K562 (cell line): ENCODE measurements around the gene CYTH4. TPM values are rescaled to one million over a fixed set of nuclear protein-coding genes. Genes with fewer than 3 reads are reported as not detected.

Experiments used
- ATAC-seq: fragments of 200-7000 bp; cut with Tn5 transposase; 3 replicates; pipeline ENCODE4 v1.9.1; 2020; ENCODE audit warnings: moderate library complexity
- BruUV-seq: library from RNA; stranded (reverse); fragments of 400-500 nt; replicated peaks from 2 replicates; lab custom pipeline; 2021; lab: Mats Ljungman, UMichigan
- CTCF ChIA-PET: fragments of 300-600 bp; formaldehyde crosslinking; extraction: SDS; loops from one replicate; lab custom pipeline; 2021; ENCODE audit warnings: low intra/inter-chr PET ratio; lab: Yijun Ruan, JAX
- POLR2A ChIA-PET: fragments of 300-600, 350-650 bp; sonication (Branson Sonifier 250); formaldehyde crosslinking; extraction: SDS; loops from one replicate; lab custom pipeline; 2021; ENCODE audit warnings: antibody characterized with exemption, inconsistent platforms; lab: Yijun Ruan, JAX
- DNase-seq, 4 experiments: peaks; one replicate each; pipeline versions ENCODE4 v3.0.0 to v3.0.0-alpha.2; 2011 to 2018; ENCODE audit warnings: low spot score in 3 of 4, mixed read lengths in 3 of 4; ENCODE audit errors: extremely low read depth in 1 of 4
- FAIRE-seq: peaks from 2 replicates; lab custom pipeline; 2011; peaks lifted over from hg19 to GRCh38; lab: Jason Lieb, UNC
- H2AFZ ChIP-seq: 2 replicates; pipeline ENCODE4 v1.6.0; 2011; ENCODE audit warnings: low read depth, low read length, control low read depth, inconsistent platforms
- H3K27ac ChIP-seq: fragments of 200-600 bp; 3 replicates; pipeline ENCODE4 v1.8.0; 2011; ENCODE audit warnings: low read depth, mild to moderate bottlenecking, control low read depth, inconsistent platforms, low read length, moderate library complexity, mixed read lengths; ENCODE audit errors: extremely low read depth
- H3K27me3 ChIP-seq, 2 experiments: fragments of 300-600 bp in 1 of 2; 2 replicates in 1 of 2; 3 replicates in 1 of 2; pipeline versions ENCODE4 v1.6.0 to v1.8.0; 2011; ENCODE audit warnings: inconsistent platforms in 2 of 2, low read length in 2 of 2, mild to moderate bottlenecking in 1 of 2, mixed read lengths in 1 of 2, moderate library complexity in 1 of 2; ENCODE audit not compliant: control insufficient read depth in 2 of 2, insufficient read depth in 2 of 2
- H3K36me3 ChIP-seq: fragments of 300-600 bp; 3 replicates; pipeline ENCODE4 v1.8.0; 2011; ENCODE audit warnings: mild to moderate bottlenecking, low read length, inconsistent platforms; ENCODE audit not compliant: control insufficient read depth, insufficient read depth
- H3K4me1 ChIP-seq, 2 experiments: fragments of 200-600 bp in 1 of 2; replicated peaks in 1 of 2; 2 replicates in 1 of 2; 3 replicates in 1 of 2; pipeline versions ENCODE4 v1.5.1 to v1.8.0; 2011; ENCODE audit warnings: inconsistent platforms in 2 of 2, low read length in 2 of 2, mild to moderate bottlenecking in 1 of 2, mixed read lengths in 1 of 2, moderate library complexity in 1 of 2; ENCODE audit not compliant: control insufficient read depth in 2 of 2, insufficient read depth in 2 of 2
- H3K4me2 ChIP-seq: 2 replicates; pipeline ENCODE4 v1.6.1; 2011; ENCODE audit warnings: low read length, control low read depth, inconsistent platforms, mixed read lengths; ENCODE audit not compliant: insufficient read depth
- H3K4me3 ChIP-seq: fragments of 200-600 bp; sonication (generic), shearing (Covaris generic); 2 replicates; pipeline ENCODE4 v1.5.1; 2016; ENCODE audit warnings: control low read depth, inconsistent platforms
- H3K79me2 ChIP-seq: fragments of 200-600 bp; 3 replicates; pipeline ENCODE4 v1.8.0; 2011; ENCODE audit warnings: low read length, inconsistent platforms; ENCODE audit not compliant: control insufficient read depth, insufficient read depth
- H3K9ac ChIP-seq, 2 experiments: 2 replicates each; pipeline versions ENCODE4 v1.6.0 to v1.6.1; 2011; ENCODE audit warnings: low read depth in 2 of 2, low read length in 2 of 2, control low read depth in 1 of 2, inconsistent platforms in 1 of 2, mild to moderate bottlenecking in 1 of 2, mixed read lengths in 1 of 2; ENCODE audit not compliant: insufficient read depth in 1 of 2
- H3K9me1 ChIP-seq: one replicate; pipeline ENCODE4 v1.6.0; 2011; ENCODE audit warnings: inconsistent platforms, mild to moderate bottlenecking, low read length, moderate library complexity; ENCODE audit not compliant: control insufficient read depth, insufficient read depth
- H3K9me3 ChIP-seq: replicated peaks from 2 replicates; pipeline ENCODE4 v1.5.1; 2011; ENCODE audit warnings: low read depth, low read length, inconsistent platforms; ENCODE audit not compliant: control insufficient read depth, insufficient read depth
- H4K20me1 ChIP-seq: replicated peaks from 2 replicates; pipeline ENCODE4 v1.6.1; 2011; ENCODE audit warnings: low read length, inconsistent platforms, mixed read lengths; ENCODE audit not compliant: control insufficient read depth, insufficient read depth
- CBX2 ChIP-seq: fragments of 200-600 bp; sonication (generic); IDR thresholded peaks from one replicate; pipeline ENCODE4 v1.6.1; 2012; ENCODE audit warnings: mild to moderate bottlenecking, low read length, inconsistent platforms; ENCODE audit not compliant: insufficient read depth, poor library complexity, severe bottlenecking
- GTF2F1 ChIP-seq: IDR thresholded peaks from 2 replicates; pipeline ENCODE4 v1.6.1; 2011; ENCODE audit warnings: low read depth, low read length, improper control_type of control experiment
- PML ChIP-seq: IDR thresholded peaks from 2 replicates; pipeline ENCODE4 v1.6.1; 2012; ENCODE audit warnings: low read length, inconsistent platforms
- U2AF1 ChIP-seq: fragments of 200-400 bp; formaldehyde crosslinking; optimal IDR thresholded peaks from 2 replicates; pipeline ENCODE3; 2017; ENCODE audit warnings: mild to moderate bottlenecking, low read depth, low read length, moderate library complexity
- ZNF584 ChIP-seq: fragments of 200-800 bp; sonication (Bioruptor generic); IDR thresholded peaks from 2 replicates; pipeline ENCODE4 v1.6.1; 2016; ENCODE audit warnings: low read depth, mild to moderate bottlenecking, missing genetic modification characterization, missing compliant biosample characterization
- WGBS: fragments of 100-300 bp; shearing (Covaris generic); methylation state at CpG from one replicate; pipeline ENCODE4 v1.1.6; 2016; ENCODE audit warnings: low coverage, mixed read lengths; ENCODE audit not compliant: insufficient coverage; ENCODE audit errors: missing lambda C conversion rate; 5-methylcytosine and 5-hydroxymethylcytosine counted together
- in situ Hi-C: fragments of 300-500 bp; cut with MboI; formaldehyde crosslinking; loops from 4 replicates; pipeline ENCODE4 v1.15.0; 2018; ENCODE audit warnings: inconsistent platforms, mixed read lengths
- intact Hi-C: fragments of 100-400 bp; cut with micrococcal nuclease; formaldehyde crosslinking; loops from 2 replicates; pipeline ENCODE4 v1.14.2; 2022
- polyA plus RNA-seq, 8 experiments: library from polyadenylated mRNA; depleted of rRNA in 4 of 8; stranded (reverse) in 5 of 8; unstranded in 3 of 8; fragments of >200 nt; fragmentation: Nextera tagmentation in 2 of 8; fragmentation: Illumina TruSeq in 1 of 8; extraction: Ambion mirVana in 2 of 8; extraction: Trizol in 1 of 8; gene quantifications; 2 replicates each; pipeline versions ENCODE4 v1.2.1 to v1.2.3, GENCODE V29; 2011 to 2014; ENCODE audit warnings: inconsistent platforms in 1 of 8, missing spikeins in 1 of 8
- total RNA-seq, 7 experiments: library from RNA; depleted of rRNA in 6 of 7; stranded (reverse); fragments of >200 nt in 6 of 7; fragmentation: Illumina TruSeq in 2 of 7; extraction: Trizol in 2 of 7; gene quantifications; 2 replicates each; pipeline versions ENCODE4 v1.2.1 to v1.2.3, GENCODE V29; 2011 to 2021; ENCODE audit warnings: low replicate concordance in 1 of 7
- TF ChIP-seq, protein P1 (sequence below): sonication (generic); formaldehyde crosslinking; IDR thresholded peaks from 2 replicates; pipeline ENCODE4 v1.8.0; 2022; ENCODE audit warnings: mild to moderate bottlenecking, missing genetic modification reagents

CYTH4 gene
- total and polyA plus RNA-seq, 9 of the 15 experiments (the other 6 are each of a cell fraction or from before 2014, with no cell fraction given): 0.03 to 2.0 (median 0.61) TPM; not detected in 1

DNA sequence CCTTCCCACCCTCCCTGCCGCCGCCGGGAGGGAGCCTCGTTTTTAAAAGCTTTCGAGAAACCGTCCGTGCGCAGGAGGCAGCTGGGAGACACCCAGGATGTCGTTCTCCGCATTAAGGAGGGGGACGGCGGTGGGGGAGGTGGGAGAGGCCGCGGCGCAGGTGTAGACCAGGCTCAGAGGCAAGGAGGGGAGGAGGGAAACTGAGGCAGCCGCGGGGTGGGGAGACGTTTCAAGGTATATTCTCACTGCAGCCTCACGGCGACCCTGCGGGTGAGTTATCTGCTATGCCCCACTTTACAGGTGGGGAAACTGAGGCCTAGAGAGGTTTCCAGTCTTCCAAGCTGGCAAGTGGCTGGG, 42.7 kb downstream of the CYTH4 start:
- no peaks in the 10 kb centered on the region for H3K9me3 ChIP-seq
- ATAC-seq: no peak
- H4K20me1 ChIP-seq: no peaks in the 10 kb centered on the region; the same call in 1 of the 2 replicates
- no peak overlapping the region for H3K4me2 ChIP-seq
- H3K27ac ChIP-seq: no peak overlapping the region
- BruUV-seq: no TSS peak
- FAIRE-seq: no peak
- in situ Hi-C loops: no loop called here
- TF ChIP-seq GTF2F1: no peak
- no peak for TF ChIP-seq ZNF584
- TF ChIP-seq CBX2: no peak
- no peak for TF ChIP-seq PML
- TF ChIP-seq U2AF1: no peak
- TF ChIP-seq, protein P1, sequence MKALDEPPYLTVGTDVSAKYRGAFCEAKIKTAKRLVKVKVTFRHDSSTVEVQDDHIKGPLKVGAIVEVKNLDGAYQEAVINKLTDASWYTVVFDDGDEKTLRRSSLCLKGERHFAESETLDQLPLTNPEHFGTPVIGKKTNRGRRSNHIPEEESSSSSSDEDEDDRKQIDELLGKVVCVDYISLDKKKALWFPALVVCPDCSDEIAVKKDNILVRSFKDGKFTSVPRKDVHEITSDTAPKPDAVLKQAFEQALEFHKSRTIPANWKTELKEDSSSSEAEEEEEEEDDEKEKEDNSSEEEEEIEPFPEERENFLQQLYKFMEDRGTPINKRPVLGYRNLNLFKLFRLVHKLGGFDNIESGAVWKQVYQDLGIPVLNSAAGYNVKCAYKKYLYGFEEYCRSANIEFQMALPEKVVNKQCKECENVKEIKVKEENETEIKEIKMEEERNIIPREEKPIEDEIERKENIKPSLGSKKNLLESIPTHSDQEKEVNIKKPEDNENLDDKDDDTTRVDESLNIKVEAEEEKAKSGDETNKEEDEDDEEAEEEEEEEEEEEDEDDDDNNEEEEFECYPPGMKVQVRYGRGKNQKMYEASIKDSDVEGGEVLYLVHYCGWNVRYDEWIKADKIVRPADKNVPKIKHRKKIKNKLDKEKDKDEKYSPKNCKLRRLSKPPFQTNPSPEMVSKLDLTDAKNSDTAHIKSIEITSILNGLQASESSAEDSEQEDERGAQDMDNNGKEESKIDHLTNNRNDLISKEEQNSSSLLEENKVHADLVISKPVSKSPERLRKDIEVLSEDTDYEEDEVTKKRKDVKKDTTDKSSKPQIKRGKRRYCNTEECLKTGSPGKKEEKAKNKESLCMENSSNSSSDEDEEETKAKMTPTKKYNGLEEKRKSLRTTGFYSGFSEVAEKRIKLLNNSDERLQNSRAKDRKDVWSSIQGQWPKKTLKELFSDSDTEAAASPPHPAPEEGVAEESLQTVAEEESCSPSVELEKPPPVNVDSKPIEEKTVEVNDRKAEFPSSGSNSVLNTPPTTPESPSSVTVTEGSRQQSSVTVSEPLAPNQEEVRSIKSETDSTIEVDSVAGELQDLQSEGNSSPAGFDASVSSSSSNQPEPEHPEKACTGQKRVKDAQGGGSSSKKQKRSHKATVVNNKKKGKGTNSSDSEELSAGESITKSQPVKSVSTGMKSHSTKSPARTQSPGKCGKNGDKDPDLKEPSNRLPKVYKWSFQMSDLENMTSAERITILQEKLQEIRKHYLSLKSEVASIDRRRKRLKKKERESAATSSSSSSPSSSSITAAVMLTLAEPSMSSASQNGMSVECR (CRISPR knock-in tag): no peak
- WGBS: 0% methylated on average over 8 of the region's 21 CpGs
- H3K9ac ChIP-seq: no peak overlapping the region
- no peak overlapping the region for H3K4me3 ChIP-seq
- peaks cover 4 to 32% of the 10 kb centered on the region in 2 experiments; a peak in 4 of 5 replicates for H3K27me3 ChIP-seq
- H3K4me1 ChIP-seq: peaks cover 0 to 3% of the 10 kb centered on the region in 2 experiments; a peak in 1 of 5 replicates
- ChIA-PET CTCF (no interaction called here), POLR2A (no interaction called here)
- intact Hi-C loops: no loop called here
- no peak for DNase-seq
- no peaks in the 10 kb centered on the region for H3K36me3 ChIP-seq
- no peaks in the 10 kb centered on the region for H3K79me2 ChIP-seq
- H2AFZ ChIP-seq: no peak overlapping the region
- H3K9me1 ChIP-seq: no peaks in the 10 kb centered on the region
